ENCODE results near the gene PLXDC2. TPM values are rescaled to one million over a fixed set of nuclear protein-coding genes. Genes with fewer than 3 reads are reported as not detected.

Gene PLXDC2
- total and polyA plus RNA-seq, 2 experiments from 2014 or later = 13.5 to 19.4 TPM

- TF ChIP-seq CREB1 (CRISPR knock-in tag; IDR thresholded peaks at IDR 0.05; ENCODE audit: low read depth) = no peak
Observed at GRCh38 chr10:20175719-20176118, 359.5 kb downstream of the PLXDC2 start (continued).

GRCh38 chr10:20180766-20181165 lies 364.5 kb downstream of the PLXDC2 start:
- ATAC-seq (no peak), DNase-seq (ENCODE audit: low spot score) (no peak)
- Histone ChIP-seq H3K27ac (ENCODE audit: low read depth) (no peak overlapping the region), H3K36me3 (ENCODE audit: insufficient read depth) (0 out of 2 replicates have a peak, but pooled peaks cover 3% of the 10 kb centered on the region), H3K79me2 (replicated peaks; ENCODE audit: insufficient read depth) (no peaks in the 10 kb centered on the region), H3K4me3 (no peak overlapping the region), H3F3A (replicated peaks; ENCODE audit: low read depth) (no peaks in the 10 kb centered on the region), H3K4me2 (no peak overlapping the region), H3K9me2 (ENCODE audit: insufficient read depth) (no peaks in the 10 kb centered on the region), H3K27me3 (ENCODE audit: insufficient read depth) (no peaks in the 10 kb centered on the region), H3K4me1 (ENCODE audit: insufficient read depth) (peaks cover 14% of the 10 kb centered on the region), H2AFZ (no peak overlapping the region), H4K20me1 (replicated peaks; ENCODE audit: insufficient read depth) (no peaks in the 10 kb centered on the region)
- no peaks in the 10 kb centered on the region for H3K27me3 Mint-ChIP-seq (ENCODE audit: insufficient read depth, low read depth, poor library complexity)
- no peaks in the 10 kb centered on the region for H3K9me3 Mint-ChIP-seq
- H3K4me3 Mint-ChIP-seq = no peak overlapping the region
- TF ChIP-seq EZH2 (IDR thresholded peaks at IDR 0.05; ENCODE audit: low read depth, unreplicated experiment) (no peak), NANOG (IDR thresholded peaks at IDR 0.05; ENCODE audit: borderline replicate concordance) (no peak), STAT1 (IDR thresholded peaks at IDR 0.05; ENCODE audit: unreplicated experiment) (no peak), CREB1 (CRISPR knock-in tag; IDR thresholded peaks at IDR 0.05; ENCODE audit: low read depth) (no peak), ZNF331 (CRISPR knock-in tag; IDR thresholded peaks at IDR 0.05; ENCODE audit: low read depth) (no peak), ETS1 (IDR thresholded peaks at IDR 0.05) (no peak), JUNB (IDR thresholded peaks at IDR 0.05; ENCODE audit: unreplicated experiment) (no peak), REST (IDR thresholded peaks at IDR 0.05; ENCODE audit: unreplicated experiment) (no peak), ZNF114 (CRISPR knock-in tag; IDR thresholded peaks at IDR 0.05) (no peak), EZH2phosphoT487 (IDR thresholded peaks at IDR 0.05; ENCODE audit: unreplicated experiment) (no peak), POLR2AphosphoS5 (IDR thresholded peaks at IDR 0.05; ENCODE audit: low read depth) (no peak), CTCF (conservative IDR thresholded peaks at IDR 0.05; ENCODE audit: low read depth in 2 of 2) (no peak)
- peaks cover 47% of the 10 kb centered on the region for H3K4me1 Mint-ChIP-seq
- peaks cover 6% of the 10 kb centered on the region; the same call in 2 of the 3 replicates for H3K36me3 Mint-ChIP-seq (ENCODE audit: low read depth)
- no peak overlapping the region for H3K27ac Mint-ChIP-seq
